GM21717 (cell line): Measurements from ENCODE around the gene EEF1AKMT4.
A peak's percentile ranks its signal among the peaks of the same experiment; 100 is the strongest.

Source experiments
- ATAC-seq: cut with Tn5 transposase; IDR thresholded peaks from one replicate; pipeline ENCODE4 v1.9.1; 2021; ENCODE audit warnings: mild to moderate bottlenecking, moderate library complexity; ENCODE audit not compliant: unreplicated experiment

Gene EEF1AKMT4

GRCh38 chr3:184296616-184297015 is 47.1 kb downstream of the EEF1AKMT4 start:
- no peak for ATAC-seq

- peak; percentile 90 for ATAC-seq
Measured at GRCh38 chr3:184298759-184299487, 49.5 kb downstream of the EEF1AKMT4 start, which contains the start of gene PSMD2. TSS of gene PSMD2 (plus strand) at chr3:184299241. CDS start at chr3:184299267, 26 bp downstream.

GRCh38 chr3:184299488-184300377 is 50.3 kb downstream of the EEF1AKMT4 start:
- ATAC-seq, result no peak

GRCh38 chr3:184300378-184300720 is 50.9 kb downstream of the EEF1AKMT4 start:
- ATAC-seq, result no peak

GRCh38 chr3:184305577-184305976 is 56.1 kb downstream of the EEF1AKMT4 start:
- no peak for ATAC-seq

- no peak for ATAC-seq
Measured at GRCh38 chr3:184306341-184306972, 57.0 kb downstream of the EEF1AKMT4 start.

GRCh38 chr3:184307915-184308314 is 58.4 kb downstream of the EEF1AKMT4 start:
- ATAC-seq, result no peak
